Mesenchymal stem cell (in vitro differentiated cells and primary cell): ENCODE results near the gene SCN8A.

Experiments
- DNase-seq: peaks from one replicate; pipeline ENCODE4 v3.0.0-alpha.2; 2013
- H2AFZ ChIP-seq: one replicate; pipeline ENCODE4 v1.6.1; 2013; ENCODE audit warnings: low read depth, mild to moderate bottlenecking, control low read depth, inconsistent platforms, low read length, moderate library complexity
- H2AK5ac ChIP-seq: 2 replicates; pipeline ENCODE4 v1.6.1; 2013; ENCODE audit warnings: low read length, moderate library complexity, mild to moderate bottlenecking, inconsistent platforms; ENCODE audit not compliant: severe bottlenecking
- H2BK120ac ChIP-seq: one replicate; pipeline ENCODE4 v1.6.1; 2013; ENCODE audit warnings: low read depth, mild to moderate bottlenecking, inconsistent platforms, low read length, moderate library complexity
- H2BK12ac ChIP-seq, 2 experiments: one replicate each; pipeline ENCODE4 v1.6.1; 2013; ENCODE audit warnings: inconsistent platforms in 2 of 2, low read length in 2 of 2, mild to moderate bottlenecking in 2 of 2, moderate library complexity in 2 of 2, control low read depth in 1 of 2
- H2BK15ac ChIP-seq: one replicate; pipeline ENCODE4 v1.6.1; 2013; ENCODE audit warnings: mild to moderate bottlenecking, low read depth, inconsistent platforms; ENCODE audit not compliant: poor library complexity, severe bottlenecking
- H2BK5ac ChIP-seq: 2 replicates; pipeline ENCODE4 v1.6.1; 2013; ENCODE audit warnings: low read depth, mild to moderate bottlenecking, low read length, control low read depth, inconsistent platforms; ENCODE audit not compliant: poor library complexity, severe bottlenecking
- H3K14ac ChIP-seq, 2 experiments: one replicate each; pipeline ENCODE4 v1.6.1; 2013; ENCODE audit warnings: inconsistent platforms in 2 of 2, low read length in 2 of 2, control low read depth in 1 of 2, mild to moderate bottlenecking in 1 of 2, moderate library complexity in 1 of 2
- H3K18ac ChIP-seq, 2 experiments: one replicate each; pipeline ENCODE4 v1.6.1; 2013; ENCODE audit warnings: inconsistent platforms in 2 of 2, low read length in 2 of 2, control low read depth in 1 of 2, low read depth in 1 of 2, mild to moderate bottlenecking in 1 of 2
- H3K23ac ChIP-seq, 2 experiments: one replicate each; pipeline ENCODE4 v1.6.1; 2013; ENCODE audit warnings: inconsistent platforms in 2 of 2, low read length in 2 of 2, mild to moderate bottlenecking in 2 of 2, moderate library complexity in 2 of 2, control low read depth in 1 of 2
- H3K27ac ChIP-seq: 2 replicates; pipeline ENCODE4 v1.5.1; 2013; ENCODE audit warnings: mild to moderate bottlenecking, moderate library complexity, low read length, control low read depth, inconsistent platforms; ENCODE audit not compliant: poor library complexity, severe bottlenecking
- H3K27me3 ChIP-seq, 2 experiments: 2 replicates each; pipeline versions ENCODE4 v1.6.1 to v1.7.0; 2013; ENCODE audit warnings: low read length in 2 of 2, mild to moderate bottlenecking in 2 of 2, moderate library complexity in 2 of 2, control low read depth in 1 of 2, inconsistent platforms in 1 of 2; ENCODE audit not compliant: control insufficient read depth in 1 of 2, insufficient read depth in 1 of 2
- H3K36me3 ChIP-seq, 2 experiments: 2 replicates each; pipeline versions ENCODE4 v1.6.1 to v1.7.0; 2013; ENCODE audit warnings: low read length in 2 of 2, control low read depth in 1 of 2, inconsistent platforms in 1 of 2, low read depth in 1 of 2, mild to moderate bottlenecking in 1 of 2; ENCODE audit not compliant: insufficient read depth in 2 of 2, control insufficient read depth in 1 of 2
- H3K4ac ChIP-seq, 2 experiments: one replicate each; pipeline ENCODE4 v1.6.1; 2013; ENCODE audit warnings: inconsistent platforms in 2 of 2, low read length in 2 of 2, mild to moderate bottlenecking in 2 of 2, moderate library complexity in 2 of 2, control low read depth in 1 of 2, low read depth in 1 of 2
- H3K4me1 ChIP-seq: 2 replicates; pipeline ENCODE4 v1.6.1; 2013; ENCODE audit warnings: low read depth, low read length, control low read depth; ENCODE audit not compliant: control insufficient read depth, insufficient read depth
- H3K4me2 ChIP-seq: 2 replicates; pipeline ENCODE4 v1.6.1; 2013; ENCODE audit warnings: low read length, mild to moderate bottlenecking, inconsistent platforms; ENCODE audit not compliant: poor library complexity, severe bottlenecking
- H3K4me3 ChIP-seq, 2 experiments: 2 replicates each; pipeline versions ENCODE4 v1.5.1 to v1.7.0; 2013; ENCODE audit warnings: low read length in 2 of 2, mild to moderate bottlenecking in 2 of 2, control low read depth in 1 of 2, low read depth in 1 of 2; ENCODE audit not compliant: insufficient read depth in 1 of 2
- H3K79me1 ChIP-seq: replicated peaks from 2 replicates; pipeline ENCODE4 v1.6.1; 2013; ENCODE audit warnings: mild to moderate bottlenecking, control low read depth, low read length, inconsistent platforms; ENCODE audit not compliant: poor library complexity, severe bottlenecking
- H3K9ac ChIP-seq: 2 replicates; pipeline ENCODE4 v1.7.0; 2013; ENCODE audit warnings: mild to moderate bottlenecking, low read length, moderate library complexity
- H3K9me3 ChIP-seq: 2 replicates; pipeline ENCODE4 v1.7.0; 2013; ENCODE audit warnings: mild to moderate bottlenecking, low read length; ENCODE audit not compliant: control insufficient read depth
- H4K8ac ChIP-seq: one replicate; pipeline ENCODE4 v1.6.1; 2013; ENCODE audit warnings: inconsistent platforms, mild to moderate bottlenecking, low read length, moderate library complexity
- H4K91ac ChIP-seq: one replicate; pipeline ENCODE4 v1.6.1; 2013; ENCODE audit warnings: mild to moderate bottlenecking, low read length, inconsistent platforms
- WGBS: methylation state at CpG from one replicate; pipeline ENCODE4 v1.1.7; 2013; ENCODE audit warnings: mixed read lengths; 5-methylcytosine and 5-hydroxymethylcytosine counted together

SCN8A gene

GRCh38 chr12:51847643-51848325, 256.8 kb downstream of the SCN8A start:
- H3K4me3 ChIP-seq: peak overlapping the region; percentile 46 to 78
- peak overlapping the region in 1 of 2 experiments; percentile 62 for H3K14ac ChIP-seq
- H4K91ac ChIP-seq: peak overlapping the region; percentile 53
- no peak overlapping the region for H3K27ac ChIP-seq
- H3K4ac ChIP-seq: peak overlapping the region in 1 of 2 experiments; percentile 55
- peak overlapping the region; percentile 58 for H2BK120ac ChIP-seq
- DNase-seq: peak; percentile 59
- peak overlapping the region; percentile 82 for H3K4me2 ChIP-seq
- H3K9me3 ChIP-seq: no peaks in the 10 kb centered on the region
- peak overlapping the region in 1 of 2 experiments; percentile 68 for H3K23ac ChIP-seq
- H3K27me3 ChIP-seq: peaks cover 47 to 81% of the 10 kb centered on the region in 2 experiments
- peak overlapping the region; percentile 79 to 88 for H3K18ac ChIP-seq
- peak overlapping the region; percentile 57 for H2BK15ac ChIP-seq
- no peak overlapping the region for H2BK5ac ChIP-seq
- peak overlapping the region; percentile 53 for H3K9ac ChIP-seq
- 0% methylated on average over 10 of the region's 40 CpGs for WGBS
- no peak overlapping the region for H2AK5ac ChIP-seq
- H3K4me1 ChIP-seq: peaks cover 31% of the 10 kb centered on the region
- H4K8ac ChIP-seq: no peak overlapping the region
- no peaks in the 10 kb centered on the region for H3K36me3 ChIP-seq
- no peaks in the 10 kb centered on the region for H3K79me1 ChIP-seq
- H2AFZ ChIP-seq: no peak overlapping the region
- H2BK12ac ChIP-seq: no peak overlapping the region

DNA sequence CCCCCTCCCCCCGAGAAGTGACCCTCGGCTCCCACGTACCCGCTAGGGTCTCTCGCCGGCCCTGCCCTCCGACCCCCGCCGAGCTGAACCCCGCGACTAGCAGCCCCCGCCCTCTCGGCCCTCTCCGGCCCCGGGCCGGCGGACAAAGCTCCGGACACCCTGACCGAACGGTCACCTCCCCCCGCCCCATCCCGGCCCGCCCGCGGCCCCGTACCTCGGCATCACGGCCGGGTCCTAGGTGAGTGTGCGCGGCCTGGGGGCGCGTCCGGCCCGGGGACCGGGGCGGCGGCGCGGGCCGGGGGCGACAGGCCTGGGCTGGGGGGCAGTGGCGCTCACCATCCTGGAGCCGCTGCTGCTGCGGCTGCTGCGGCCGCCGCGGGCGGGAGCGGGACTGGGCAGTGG, 257.3 kb downstream of the SCN8A start, which contains the start of gene FIGNL2:
TSS of gene FIGNL2 (minus strand) at position 393 of the 402 bp plus-strand sequence. CDS start 26,305 bp downstream, outside the sequence.
- H2AK5ac ChIP-seq: no peak within 1 kb of the TSS
- no peaks in the 10 kb centered on the region for H3K36me3 ChIP-seq
- peak within 1 kb of the TSS; percentile 53 for H3K9ac ChIP-seq
- peak within 1 kb of the TSS in 1 of 2 experiments; percentile 17 for H2BK12ac ChIP-seq
- peaks cover 31% of the 10 kb centered on the region for H3K4me1 ChIP-seq
- peak within 1 kb of the TSS; percentile 82 for H3K4me2 ChIP-seq
- H2BK120ac ChIP-seq: peak within 1 kb of the TSS; percentile 58
- H3K23ac ChIP-seq: peak within 1 kb of the TSS in 1 of 2 experiments; percentile 68
- peak within 1 kb of the TSS; percentile 70 for H4K91ac ChIP-seq
- peaks cover 44 to 82% of the 10 kb centered on the region in 2 experiments for H3K27me3 ChIP-seq
- H3K18ac ChIP-seq: peak within 1 kb of the TSS; percentile 79 to 88
- 0% methylated on average over 15 of the region's 51 CpGs for WGBS
- no peaks in the 10 kb centered on the region for H3K79me1 ChIP-seq
- H4K8ac ChIP-seq: peak within 1 kb of the TSS; percentile 59
- no peak within 1 kb of the TSS for H2BK5ac ChIP-seq
- H2BK15ac ChIP-seq: peak within 1 kb of the TSS; percentile 57
- peak within 1 kb of the TSS in 1 of 2 experiments; percentile 62 for H3K14ac ChIP-seq
- no peak within 1 kb of the TSS for H2AFZ ChIP-seq
- H3K4ac ChIP-seq: peak within 1 kb of the TSS in 1 of 2 experiments; percentile 55
- no peaks in the 10 kb centered on the region for H3K9me3 ChIP-seq
- peak within 1 kb of the TSS; percentile 46 to 78 for H3K4me3 ChIP-seq
- no peak for DNase-seq
- no peak within 1 kb of the TSS for H3K27ac ChIP-seq

DNA sequence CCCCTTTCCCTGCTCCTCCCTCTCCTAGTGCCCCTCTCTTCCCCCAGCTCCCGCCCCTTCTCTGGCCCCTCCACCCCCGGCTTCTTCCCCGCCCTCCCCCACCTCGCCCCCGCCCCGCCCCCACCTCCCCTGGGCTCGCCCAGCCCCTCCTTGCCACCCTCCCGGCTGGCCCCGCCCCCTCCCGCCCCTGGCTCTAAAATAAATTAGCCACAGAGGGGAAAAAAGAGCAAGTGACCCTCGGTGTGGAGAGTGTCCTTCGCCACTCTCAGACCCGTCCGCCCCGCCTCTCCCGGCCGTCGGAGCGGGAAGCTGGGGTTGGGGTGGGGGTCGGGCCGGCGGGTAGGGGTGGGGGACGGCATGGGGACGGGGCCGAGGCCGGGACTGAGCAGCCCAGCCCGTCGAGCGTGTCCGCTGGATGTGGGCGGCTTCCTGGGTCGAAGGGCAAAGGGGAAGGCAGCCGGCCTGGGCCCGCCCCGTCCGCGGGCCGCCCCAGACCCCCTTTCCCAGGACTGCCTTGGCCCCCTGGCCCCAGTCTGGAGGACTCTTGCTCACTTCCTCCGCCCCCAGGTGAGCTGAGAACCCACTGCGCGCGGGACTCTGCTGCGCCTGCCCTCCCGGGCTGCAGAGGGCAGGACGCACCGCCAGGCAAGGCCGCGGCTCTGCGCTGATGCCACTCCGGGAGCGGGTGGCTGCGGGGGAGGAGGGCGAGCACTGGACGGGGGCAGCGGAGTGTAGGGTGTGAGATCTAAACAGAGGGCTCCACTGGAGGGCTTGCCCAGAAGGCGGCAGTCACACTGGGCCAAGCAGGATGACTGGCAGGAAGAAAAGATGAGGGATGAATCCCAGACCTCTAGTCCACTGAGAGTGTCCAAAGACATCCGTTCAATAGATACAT, 258.1 kb downstream of the SCN8A start:
- DNase-seq: peak; percentile 26
- H2BK15ac ChIP-seq: peak overlapping the region; percentile 55
- H2AFZ ChIP-seq: no peak overlapping the region
- no peak overlapping the region for H3K9ac ChIP-seq
- H3K79me1 ChIP-seq: no peaks in the 10 kb centered on the region
- no peaks in the 10 kb centered on the region for H3K36me3 ChIP-seq
- no peak overlapping the region for H2BK5ac ChIP-seq
- H3K14ac ChIP-seq: no peak overlapping the region
- H3K27me3 ChIP-seq: peaks cover 36 to 79% of the 10 kb centered on the region in 2 experiments
- H3K4ac ChIP-seq: no peak overlapping the region
- no peak overlapping the region for H2AK5ac ChIP-seq
- peak overlapping the region in 1 of 2 experiments; percentile 17 for H2BK12ac ChIP-seq
- peak overlapping the region; percentile 59 for H4K8ac ChIP-seq
- no peak overlapping the region for H3K4me3 ChIP-seq
- peak overlapping the region; percentile 17 for H3K4me2 ChIP-seq
- H3K23ac ChIP-seq: no peak overlapping the region
- WGBS: 12% methylated on average over 35 of the region's 57 CpGs
- H2BK120ac ChIP-seq: no peak overlapping the region
- no peak overlapping the region for H3K27ac ChIP-seq
- no peaks in the 10 kb centered on the region for H3K9me3 ChIP-seq
- H3K4me1 ChIP-seq: peaks cover 31% of the 10 kb centered on the region
- H4K91ac ChIP-seq: peak overlapping the region; percentile 70
- H3K18ac ChIP-seq: peak overlapping the region in 1 of 2 experiments; percentile 58
